DOHH2 (cell line): ENCODE measurements around the gene PP2D1.
A peak's percentile ranks its signal among the peaks of the same experiment; 100 is the strongest.

ENCODE experiments used
- H3F3A ChIP-seq: fragments of 200-600 bp; sonication (generic), shearing (Covaris generic); 2 replicates; pipeline ENCODE4 v1.6.0; 2016; ENCODE audit warnings: antibody characterized with exemption, mild to moderate bottlenecking; ENCODE audit not compliant: control insufficient read depth, insufficient read depth
- H3K27ac ChIP-seq: fragments of 200-600 bp; sonication (generic); 2 replicates; pipeline ENCODE4 v1.5.1; 2014; ENCODE audit warnings: low read depth, mild to moderate bottlenecking, low read length, moderate library complexity
- H3K27me3 ChIP-seq: fragments of 200-600 bp; sonication (generic); 2 replicates; pipeline ENCODE4 v1.6.1; 2014; ENCODE audit warnings: mild to moderate bottlenecking, low read length, mixed read lengths; ENCODE audit not compliant: control insufficient read depth
- H3K36me3 ChIP-seq: fragments of 200-600 bp; sonication (generic); 2 replicates; pipeline ENCODE4 v1.6.1; 2014; ENCODE audit warnings: mild to moderate bottlenecking, low read length, moderate library complexity, mixed read lengths; ENCODE audit not compliant: control insufficient read depth
- H3K4me1 ChIP-seq: fragments of 200-600 bp; sonication (generic); 2 replicates; pipeline ENCODE4 v1.6.1; 2014; ENCODE audit warnings: mild to moderate bottlenecking, low read length, mixed read lengths; ENCODE audit not compliant: control insufficient read depth
- H3K4me2 ChIP-seq: fragments of 200-600 bp; sonication (generic); 2 replicates; pipeline ENCODE4 v1.6.0; 2014; ENCODE audit warnings: mild to moderate bottlenecking, low read length, moderate library complexity
- H3K4me3 ChIP-seq: fragments of 200-600 bp; sonication (generic); 2 replicates; pipeline ENCODE4 v1.5.1; 2014; ENCODE audit warnings: mild to moderate bottlenecking, low read length, mixed read lengths
- H3K79me2 ChIP-seq: fragments of 200-600 bp; sonication (generic); 2 replicates; pipeline ENCODE4 v1.6.1; 2014; ENCODE audit warnings: mild to moderate bottlenecking, low read length, mixed read lengths; ENCODE audit not compliant: control insufficient read depth
- H3K9me2 ChIP-seq: fragments of 200-600 bp; sonication (generic); replicated peaks from 2 replicates; pipeline ENCODE4 v1.6.1; 2014; ENCODE audit warnings: mild to moderate bottlenecking, low read length, mixed read lengths; ENCODE audit not compliant: control insufficient read depth
- H3K9me3 ChIP-seq: fragments of 200-600 bp; sonication (generic); 2 replicates; pipeline ENCODE4 v1.6.1; 2014; ENCODE audit warnings: antibody characterized with exemption, low read length, mixed read lengths; ENCODE audit not compliant: control insufficient read depth, insufficient read depth
- H4K20me1 ChIP-seq: fragments of 200-600 bp; sonication (generic); 2 replicates; pipeline ENCODE4 v1.6.0; 2014; ENCODE audit warnings: low read depth, mild to moderate bottlenecking, antibody characterized with exemption, low read length, moderate library complexity; ENCODE audit not compliant: control insufficient read depth, insufficient read depth
- CTCF ChIP-seq: fragments of 200-600 bp; sonication (generic); IDR thresholded peaks from one replicate; pipeline ENCODE4 v1.5.1; 2014; ENCODE audit warnings: antibody characterized with exemption, mild to moderate bottlenecking, low read depth, low read length; ENCODE audit not compliant: poor library complexity, severe bottlenecking
- EZH2phosphoT487 ChIP-seq: fragments of 200-600 bp; sonication (generic); IDR thresholded peaks from 2 replicates; pipeline ENCODE4 v1.6.1; 2017; ENCODE audit warnings: borderline replicate concordance, mild to moderate bottlenecking, antibody characterized with exemption, low read length, moderate library complexity, mixed read lengths

PP2D1 gene

GRCh38 chr3:20051123-20051806 is 39.2 kb upstream of the PP2D1 start:
- H3K4me2 ChIP-seq: no peak overlapping the region
- H3K9me2 ChIP-seq: no peaks in the 10 kb centered on the region
- H4K20me1 ChIP-seq: no peaks in the 10 kb centered on the region
- no peaks in the 10 kb centered on the region for H3K36me3 ChIP-seq
- peaks cover 73% of the 10 kb centered on the region for H3K79me2 ChIP-seq
- H3F3A ChIP-seq: no peaks in the 10 kb centered on the region
- no peak overlapping the region for H3K4me3 ChIP-seq
- H3K9me3 ChIP-seq: no peaks in the 10 kb centered on the region
- H3K27me3 ChIP-seq: no peaks in the 10 kb centered on the region
- peaks cover 45% of the 10 kb centered on the region for H3K4me1 ChIP-seq
- H3K27ac ChIP-seq: no peak overlapping the region
- TF ChIP-seq EZH2phosphoT487: no peak
- TF ChIP-seq CTCF: no peak

- no peaks in the 10 kb centered on the region for H3K36me3 ChIP-seq
- no peaks in the 10 kb centered on the region for H4K20me1 ChIP-seq
- H3K4me1 ChIP-seq: peaks cover 41% of the 10 kb centered on the region
- H3K27me3 ChIP-seq: no peaks in the 10 kb centered on the region
- peak overlapping the region; percentile 70 for H3K4me2 ChIP-seq
- H3K27ac ChIP-seq: no peak overlapping the region
- TF ChIP-seq CTCF (no peak), EZH2phosphoT487 (no peak)
- H3K9me2 ChIP-seq: no peaks in the 10 kb centered on the region
- H3K4me3 ChIP-seq: peak overlapping the region; percentile 54
- no peaks in the 10 kb centered on the region for H3F3A ChIP-seq
- H3K9me3 ChIP-seq: no peaks in the 10 kb centered on the region
- peaks cover 82% of the 10 kb centered on the region for H3K79me2 ChIP-seq
Measured at GRCh38 chr3:20047976-20048883, 36.2 kb upstream of the PP2D1 start.

- Histone ChIP-seq H3K27ac (no peak overlapping the region), H3K4me2 (peak overlapping the region; percentile 70), H3K36me3 (0 out of 2 replicates have a peak, but pooled peaks cover 3% of the 10 kb centered on the region), H4K20me1 (peaks cover under 1% of the 10 kb centered on the region; the same call in 1 of the 2 replicates), H3K9me3 (no peaks in the 10 kb centered on the region), H3K4me3 (peak overlapping the region; percentile 54), H3K9me2 (no peaks in the 10 kb centered on the region), H3K4me1 (peaks cover 45% of the 10 kb centered on the region), H3F3A (no peaks in the 10 kb centered on the region), H3K27me3 (no peaks in the 10 kb centered on the region), H3K79me2 (peaks cover 88% of the 10 kb centered on the region)
- TF ChIP-seq EZH2phosphoT487 (no peak), CTCF (no peak)
Measured at GRCh38 chr3:20047341-20047779, 35.3 kb upstream of the PP2D1 start.
